ENCODE data around the gene ZDHHC3.

The ZDHHC3 gene

DNA sequence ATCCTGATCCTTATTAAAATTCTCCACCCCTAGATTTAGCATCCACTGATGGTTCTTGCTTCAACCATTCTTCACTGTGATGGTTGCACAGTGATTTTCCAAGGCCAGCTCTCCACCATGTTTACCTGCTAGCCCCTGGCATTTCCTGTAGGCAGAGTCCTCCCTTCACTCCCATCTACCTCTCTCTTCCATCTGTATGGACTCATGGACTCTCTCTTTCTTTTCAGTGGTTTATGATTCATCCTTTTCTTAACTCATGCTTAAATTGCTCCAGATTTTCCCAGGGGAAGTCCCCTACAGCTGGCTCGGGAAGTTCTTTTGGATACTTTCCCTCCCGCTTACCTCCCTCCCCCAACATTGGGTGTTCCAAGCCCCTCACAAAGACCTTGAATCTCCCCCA, 82.9 kb downstream of the ZDHHC3 start:
- no peak for DNase-seq (ENCODE audit: low read depth)

DNA sequence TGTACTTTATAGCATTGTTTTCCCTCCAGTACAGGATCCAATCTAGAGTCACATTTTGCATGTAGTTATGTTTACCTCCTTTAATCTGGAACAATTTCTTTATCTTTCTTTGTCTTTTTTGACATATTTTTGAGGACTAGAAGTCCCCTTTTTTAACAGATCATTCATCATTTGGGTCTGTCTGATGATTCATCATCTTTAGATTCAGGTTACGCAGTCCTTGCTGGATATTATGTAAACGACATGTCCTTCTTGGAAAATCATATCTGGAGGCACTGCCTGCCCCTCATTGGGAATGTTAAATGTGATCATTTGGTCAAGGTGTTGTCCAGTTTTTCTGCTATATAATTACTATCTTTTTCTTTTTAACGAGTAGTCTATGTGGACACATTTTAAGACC, 83.3 kb downstream of the ZDHHC3 start:
- DNase-seq (ENCODE audit: low read depth), result no peak

DNA sequence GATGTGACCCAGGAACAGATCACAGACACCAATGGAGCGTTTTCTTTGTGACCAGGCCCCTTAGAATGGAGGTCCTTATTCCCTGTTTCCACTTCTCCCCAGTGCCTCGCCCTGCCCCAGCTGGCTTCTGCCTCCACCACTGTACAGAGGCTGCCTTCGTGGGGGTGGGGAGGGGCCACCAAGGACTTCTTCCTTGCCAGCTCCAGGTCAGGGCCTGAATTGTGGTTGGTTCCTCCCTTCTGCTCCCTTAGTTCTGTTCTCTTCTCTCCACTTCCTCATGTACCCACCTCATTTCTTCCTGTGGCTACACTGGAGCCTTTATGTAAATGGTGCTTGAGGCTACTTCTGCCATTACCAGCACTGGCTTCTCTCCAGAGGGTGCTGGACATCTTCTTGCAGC, 85.1 kb downstream of the ZDHHC3 start:
- no peak for DNase-seq (ENCODE audit: low read depth)

DNA sequence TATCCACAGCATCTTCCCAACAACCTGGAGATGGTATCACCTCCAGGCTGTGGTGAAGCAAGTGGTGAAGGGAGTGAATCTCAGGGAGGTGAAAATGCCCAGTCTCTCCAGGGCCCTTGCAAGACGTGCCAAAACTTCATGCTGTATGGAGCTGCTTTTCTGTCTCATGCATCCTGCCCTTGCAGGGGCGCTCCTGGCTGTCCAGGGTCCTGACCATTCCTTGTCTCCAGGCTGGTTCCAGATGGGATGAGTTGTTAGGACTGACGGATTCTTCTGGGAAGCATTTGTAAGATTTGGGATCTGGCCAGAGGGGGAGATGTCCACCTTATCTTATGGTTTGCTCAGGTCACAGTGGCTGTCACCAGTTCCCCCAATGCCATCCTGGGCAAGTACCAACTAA, 85.7 kb downstream of the ZDHHC3 start:
- no peak for DNase-seq (ENCODE audit: low read depth)

DNA sequence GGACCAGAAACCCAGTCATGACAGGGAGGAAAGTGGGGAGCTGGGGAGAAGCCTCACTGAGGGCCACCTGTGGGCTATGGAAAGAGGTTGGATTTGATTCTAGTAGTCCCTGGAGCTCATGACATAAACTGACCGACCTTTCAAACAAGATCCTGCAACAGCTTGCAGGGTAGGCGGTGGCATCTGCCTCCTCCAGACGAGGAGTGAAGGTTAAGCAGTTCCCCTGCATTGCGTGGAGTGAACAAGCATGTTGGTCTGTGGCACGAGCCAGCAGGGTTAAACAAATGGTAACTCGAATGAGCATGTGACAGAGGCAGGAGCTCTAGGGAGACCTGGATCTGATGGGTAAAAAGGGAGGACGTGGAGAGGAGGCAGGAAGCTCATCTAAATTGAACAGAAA, 88.9 kb downstream of the ZDHHC3 start:
- no peak for DNase-seq (ENCODE audit: low read depth)

DNA sequence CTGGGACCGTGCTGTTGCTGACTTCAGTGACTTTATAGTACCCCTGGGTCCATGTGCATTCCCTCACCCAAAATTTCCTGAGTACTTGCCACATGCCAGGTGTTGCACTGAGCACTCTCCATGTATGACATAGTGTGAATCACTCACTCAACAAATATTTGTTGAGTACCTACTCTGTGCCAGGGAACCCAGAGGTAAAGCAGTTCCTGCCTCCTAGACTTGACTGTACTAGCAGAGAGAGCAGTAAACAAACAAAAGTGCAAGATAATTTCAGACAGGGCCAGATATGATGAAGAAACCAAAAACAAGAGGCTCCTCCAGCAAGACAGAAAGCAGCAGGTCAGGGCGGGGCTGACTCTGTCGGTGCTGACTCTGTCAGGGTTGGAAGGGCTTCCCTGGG, 89.4 kb downstream of the ZDHHC3 start:
- no peak for DNase-seq (ENCODE audit: low read depth)

DNA sequence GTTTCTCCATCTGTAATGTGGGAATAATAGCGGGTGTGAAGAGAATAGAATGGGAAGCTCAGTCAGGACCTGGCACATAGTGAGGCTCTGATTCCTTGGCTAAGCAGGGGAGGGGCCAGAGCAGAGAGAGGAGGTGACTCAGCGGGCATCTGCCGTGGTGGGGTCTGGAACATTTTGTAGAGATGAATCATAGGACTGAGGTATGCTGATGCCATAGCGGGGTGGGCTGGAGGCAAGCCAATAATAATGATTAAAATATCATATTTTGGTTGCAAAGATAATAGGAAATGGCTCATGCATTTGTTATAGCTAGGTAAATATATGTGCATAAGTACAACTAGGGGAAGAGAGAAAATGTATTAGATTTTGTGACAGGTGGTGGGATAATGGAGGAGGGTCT, 90.4 kb downstream of the ZDHHC3 start:
- DNase-seq (ENCODE audit: low read depth), result no peak

DNA sequence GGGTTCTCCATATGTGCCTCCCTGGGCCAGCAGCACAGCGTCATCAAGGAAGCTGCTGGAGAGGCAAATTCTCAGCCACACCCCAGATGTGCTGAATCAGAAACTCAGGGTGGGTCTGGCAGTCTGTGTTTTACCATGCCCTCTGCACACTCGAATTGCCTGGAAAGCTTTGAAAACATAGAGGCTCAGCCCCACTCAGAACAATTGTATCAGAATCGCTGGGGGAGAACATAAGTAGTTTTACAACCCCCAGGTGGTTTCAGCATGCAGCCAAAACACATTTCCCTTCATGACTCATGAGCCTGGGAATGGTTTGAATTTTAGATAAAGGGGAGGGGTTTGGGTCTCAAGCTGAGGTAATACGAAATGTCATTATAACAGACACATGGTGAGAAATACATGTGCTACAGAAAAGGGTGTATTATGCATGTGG, 92.0 kb downstream of the ZDHHC3 start:
- no peak for DNase-seq (ENCODE audit: low read depth)

DNA sequence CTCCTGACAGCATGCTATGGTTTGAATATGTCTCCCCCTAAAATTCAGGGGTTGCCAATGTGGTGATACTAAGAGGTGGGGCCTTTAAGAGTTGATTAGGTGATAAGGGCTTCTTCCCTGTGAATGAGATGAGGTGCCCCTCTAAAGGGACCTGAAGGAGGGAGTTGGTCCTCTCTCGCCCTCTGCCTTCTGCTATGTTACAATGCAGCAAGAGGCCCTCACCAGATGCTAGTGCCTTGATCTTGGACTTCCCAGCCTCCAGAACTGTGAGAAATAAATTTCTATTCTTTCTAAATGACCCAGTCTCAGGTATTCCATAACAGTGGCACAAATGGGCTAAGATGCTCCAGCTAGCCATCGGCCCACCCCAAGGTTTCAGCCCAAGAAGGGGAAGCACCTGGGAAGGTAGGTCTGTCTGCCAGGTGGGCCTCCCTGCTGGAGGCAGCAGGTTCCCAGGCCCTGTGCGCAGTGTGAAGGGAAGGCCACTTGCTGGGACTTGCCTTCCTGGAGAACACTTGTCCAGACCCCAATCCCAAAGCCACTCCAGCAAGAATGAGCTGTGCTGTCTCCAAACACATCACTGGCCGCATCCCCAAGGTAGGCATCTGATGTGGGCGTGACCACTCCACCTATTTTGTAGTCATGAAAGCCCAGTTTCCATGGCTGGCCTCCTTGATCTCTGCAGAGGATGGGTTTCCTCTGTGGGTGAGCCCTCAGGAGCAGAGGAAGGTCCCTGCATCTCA, 92.6 kb downstream of the ZDHHC3 start:
- no peak for DNase-seq (ENCODE audit: low read depth)

DNA sequence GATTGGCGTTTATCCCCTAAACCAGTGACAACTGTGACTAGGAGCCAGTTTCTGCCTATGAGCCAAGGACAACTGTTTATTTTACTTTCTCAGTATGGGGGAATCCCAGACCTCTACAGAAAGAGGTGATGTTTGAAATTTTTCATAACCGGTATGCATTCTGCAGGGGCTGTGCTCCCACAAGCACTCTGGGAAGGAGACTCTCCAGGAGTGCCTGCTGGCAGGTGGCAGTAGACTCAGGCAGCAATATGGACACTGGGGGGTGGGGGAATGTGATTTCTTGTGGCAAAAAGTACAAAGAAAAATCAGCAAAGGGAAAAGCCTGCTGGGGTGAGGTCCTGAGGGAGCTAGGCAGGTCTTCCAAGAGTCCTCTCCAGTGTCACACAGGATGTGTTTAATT, 95.7 kb downstream of the ZDHHC3 start:
- no peak for DNase-seq (ENCODE audit: low read depth)

DNA sequence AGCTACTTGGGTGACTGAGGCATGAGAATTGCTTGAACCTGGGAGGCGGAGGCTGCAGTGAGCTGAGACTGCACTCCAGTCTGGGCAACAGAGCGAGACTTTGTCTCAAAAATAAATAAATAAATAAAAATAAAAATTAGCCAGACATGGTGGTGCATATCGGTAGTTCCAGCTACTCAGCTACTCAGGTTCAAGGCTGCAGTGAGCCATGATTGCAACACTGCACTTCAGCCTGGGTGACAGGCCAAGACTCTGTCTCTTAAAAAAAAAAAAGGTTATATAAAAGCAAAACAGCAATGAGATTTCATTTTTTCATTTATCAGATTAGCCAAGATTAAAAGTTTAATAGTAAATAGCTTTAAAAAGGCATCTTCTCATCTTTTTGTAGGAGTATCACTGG, 98.6 kb downstream of the ZDHHC3 start:
- no peak for DNase-seq (ENCODE audit: low read depth)

DNA sequence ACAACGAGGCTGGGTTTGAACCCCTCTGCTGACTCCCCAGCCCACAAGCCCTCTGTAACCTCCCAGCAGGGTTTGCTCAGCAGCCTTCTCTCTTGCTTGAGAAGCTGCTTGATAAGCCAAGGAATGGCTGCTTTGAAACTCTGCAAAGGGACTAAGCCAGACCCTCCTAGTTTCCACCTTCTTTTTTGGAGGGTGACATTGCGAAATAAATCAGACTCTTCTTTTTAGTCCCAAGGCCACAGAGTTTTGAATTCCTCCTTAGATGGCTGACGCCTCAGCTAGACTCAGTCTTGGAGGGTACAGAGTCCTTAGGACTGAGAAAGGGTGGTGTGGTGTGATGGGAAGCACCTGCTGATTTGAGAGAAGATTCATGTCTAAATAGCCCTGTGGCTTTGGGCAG, 100.4 kb downstream of the ZDHHC3 start:
- no peak for DNase-seq (ENCODE audit: low read depth)

Measured in T follicular helper cell (primary cell).